HEK293 (cell line): ENCODE measurements around the gene CST7.

Experiments used
- CTCF ChIA-PET: fragments of 350-600 bp; formaldehyde crosslinking; extraction: SDS; loops from one replicate; lab custom pipeline; 2021; ENCODE audit warnings: antibody characterized with exemption; lab: Yijun Ruan, JAX
- POLR2A ChIA-PET: fragments of 300-600 bp; formaldehyde crosslinking; extraction: SDS; loops from one replicate; lab custom pipeline; 2020; ENCODE audit warnings: antibody characterized with exemption, inconsistent platforms; lab: Yijun Ruan, JAX
- H3K27ac ChIP-seq: fragments of 200-500 bp; sonication (Bioruptor generic); 2 replicates; pipeline ENCODE4 v1.5.1; 2014; ENCODE audit warnings: low read depth, low read length, control low read depth, inconsistent platforms; ENCODE audit errors: extremely low read depth
- H3K36me3 ChIP-seq, 2 experiments: fragments of 200-500 bp in 1 of 2; sonication (Bioruptor generic) in 1 of 2; 1 replicate in 1 of 2; 2 replicates in 1 of 2; pipeline ENCODE4 v1.5.1; 2014 to 2017; ENCODE audit warnings: inconsistent platforms in 2 of 2, low read length in 2 of 2; ENCODE audit not compliant: control insufficient read depth in 2 of 2, insufficient read depth in 1 of 2
- H3K4me1 ChIP-seq: fragments of 200-500 bp; sonication (Bioruptor generic); 2 replicates; pipeline ENCODE4 v1.5.1; 2014; ENCODE audit warnings: mild to moderate bottlenecking, low read length, inconsistent platforms; ENCODE audit not compliant: control insufficient read depth, insufficient read depth
- H3K4me3 ChIP-seq: 2 replicates; pipeline ENCODE4 v1.5.1; 2011; ENCODE audit warnings: low read depth, mild to moderate bottlenecking, control low read depth, low read length, moderate library complexity
- H3K9me3 ChIP-seq: fragments of 200-500 bp; sonication (Bioruptor generic); 2 replicates; pipeline ENCODE4 v1.5.1; 2014; ENCODE audit warnings: low read depth, low read length, inconsistent platforms; ENCODE audit not compliant: control insufficient read depth, insufficient read depth
- ELK4 ChIP-seq: IDR thresholded peaks from 2 replicates; pipeline ENCODE4 v1.6.1; 2011; ENCODE audit warnings: mild to moderate bottlenecking, low read depth, low read length, borderline replicate concordance
- TCF7L2 ChIP-seq: IDR thresholded peaks from 2 replicates; pipeline ENCODE4 v1.6.1; 2011; ENCODE audit warnings: low read depth, mild to moderate bottlenecking, inconsistent platforms, low read length, moderate library complexity, borderline replicate concordance
- ZBTB17 ChIP-seq: fragments of 450-650 bp; formaldehyde crosslinking; IDR thresholded peaks from 2 replicates; pipeline ENCODE4 v1.5.1; 2016; ENCODE audit warnings: missing biosample characterization, missing genetic modification characterization
- ZNF202 ChIP-seq: fragments of 450-650 bp; formaldehyde crosslinking; IDR thresholded peaks from 2 replicates; pipeline ENCODE4 v1.5.1; 2016; ENCODE audit warnings: missing biosample characterization, missing genetic modification characterization, borderline replicate concordance
- ZNF214 ChIP-seq: fragments of 450-650 bp; formaldehyde crosslinking; IDR thresholded peaks from 2 replicates; pipeline ENCODE4 v1.5.1; 2017; ENCODE audit warnings: missing biosample characterization, mild to moderate bottlenecking, missing genetic modification characterization, borderline replicate concordance
- ZNF221 ChIP-seq: fragments of 450-650 bp; formaldehyde crosslinking; IDR thresholded peaks from 2 replicates; pipeline ENCODE4 v1.5.1; 2017; ENCODE audit warnings: missing biosample characterization, missing genetic modification characterization, borderline replicate concordance
- ZNF398 ChIP-seq: fragments of 450-650 bp; formaldehyde crosslinking; IDR thresholded peaks from 2 replicates; pipeline ENCODE4 v1.5.1; 2017; ENCODE audit warnings: missing biosample characterization, missing genetic modification characterization
- ZNF423 ChIP-seq: fragments of 450-650 bp; formaldehyde crosslinking; IDR thresholded peaks from 2 replicates; pipeline ENCODE4 v1.5.1; 2016; ENCODE audit warnings: missing biosample characterization, missing genetic modification characterization
- ZNF426 ChIP-seq: fragments of 450-650 bp; formaldehyde crosslinking; IDR thresholded peaks from 2 replicates; pipeline ENCODE4 v1.5.1; 2017; ENCODE audit warnings: missing biosample characterization, missing genetic modification characterization, mild to moderate bottlenecking, inconsistent platforms, moderate library complexity
- ZNF664 ChIP-seq: fragments of 450-650 bp; formaldehyde crosslinking; IDR thresholded peaks from 2 replicates; pipeline ENCODE4 v1.5.1; 2016; ENCODE audit warnings: missing biosample characterization, missing genetic modification characterization
- TF ChIP-seq, protein P1 (sequence below): fragments of 450-650 bp; formaldehyde crosslinking; IDR thresholded peaks from 2 replicates; pipeline ENCODE4; 2016; ENCODE audit warnings: missing biosample characterization, missing genetic modification characterization
- TF ChIP-seq, protein P2 (sequence below): fragments of 450-650 bp; formaldehyde crosslinking; IDR thresholded peaks from 2 replicates; pipeline ENCODE4 v1.5.1; 2016; ENCODE audit warnings: missing biosample characterization, missing genetic modification characterization
- TF ChIP-seq, protein P3 (sequence below): fragments of 450-650 bp; formaldehyde crosslinking; IDR thresholded peaks from 2 replicates; pipeline ENCODE4 v1.5.1; 2016; ENCODE audit warnings: missing biosample characterization, missing genetic modification characterization

The CST7 gene

GRCh38 chr20:24938498-24938897 lies 10.6 kb upstream of the CST7 start (continued):
- TF ChIP-seq, protein P1, sequence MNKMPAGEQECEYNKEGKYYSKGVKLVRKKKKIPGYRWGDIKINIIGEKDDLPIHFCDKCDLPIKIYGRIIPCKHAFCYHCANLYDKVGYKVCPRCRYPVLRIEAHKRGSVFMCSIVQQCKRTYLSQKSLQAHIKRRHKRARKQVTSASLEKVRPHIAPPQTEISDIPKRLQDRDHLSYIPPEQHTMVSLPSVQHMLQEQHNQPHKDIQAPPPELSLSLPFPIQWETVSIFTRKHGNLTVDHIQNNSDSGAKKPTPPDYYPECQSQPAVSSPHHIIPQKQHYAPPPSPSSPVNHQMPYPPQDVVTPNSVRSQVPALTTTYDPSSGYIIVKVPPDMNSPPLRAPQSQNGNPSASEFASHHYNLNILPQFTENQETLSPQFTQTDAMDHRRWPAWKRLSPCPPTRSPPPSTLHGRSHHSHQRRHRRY (tag by site-specific recombination), result no peak
- no peak for TF ChIP-seq ELK4
- TF ChIP-seq ZNF423, result no peak
- TF ChIP-seq, protein P2, sequence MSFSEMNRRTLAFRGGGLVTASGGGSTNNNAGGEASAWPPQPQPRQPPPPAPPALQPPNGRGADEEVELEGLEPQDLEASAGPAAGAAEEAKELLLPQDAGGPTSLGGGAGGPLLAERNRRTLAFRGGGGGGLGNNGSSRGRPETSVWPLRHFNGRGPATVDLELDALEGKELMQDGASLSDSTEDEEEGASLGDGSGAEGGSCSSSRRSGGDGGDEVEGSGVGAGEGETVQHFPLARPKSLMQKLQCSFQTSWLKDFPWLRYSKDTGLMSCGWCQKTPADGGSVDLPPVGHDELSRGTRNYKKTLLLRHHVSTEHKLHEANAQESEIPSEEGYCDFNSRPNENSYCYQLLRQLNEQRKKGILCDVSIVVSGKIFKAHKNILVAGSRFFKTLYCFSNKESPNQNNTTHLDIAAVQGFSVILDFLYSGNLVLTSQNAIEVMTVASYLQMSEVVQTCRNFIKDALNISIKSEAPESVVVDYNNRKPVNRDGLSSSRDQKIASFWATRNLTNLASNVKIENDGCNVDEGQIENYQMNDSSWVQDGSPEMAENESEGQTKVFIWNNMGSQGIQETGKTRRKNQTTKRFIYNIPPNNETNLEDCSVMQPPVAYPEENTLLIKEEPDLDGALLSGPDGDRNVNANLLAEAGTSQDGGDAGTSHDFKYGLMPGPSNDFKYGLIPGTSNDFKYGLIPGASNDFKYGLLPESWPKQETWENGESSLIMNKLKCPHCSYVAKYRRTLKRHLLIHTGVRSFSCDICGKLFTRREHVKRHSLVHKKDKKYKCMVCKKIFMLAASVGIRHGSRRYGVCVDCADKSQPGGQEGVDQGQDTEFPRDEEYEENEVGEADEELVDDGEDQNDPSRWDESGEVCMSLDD, result no peak
- no peak for TF ChIP-seq ZNF426 (tag by site-specific recombination)
- no peak for TF ChIP-seq ZBTB17 (tag by site-specific recombination)
- TF ChIP-seq, all 188 proteins: peak for 0

DNA sequence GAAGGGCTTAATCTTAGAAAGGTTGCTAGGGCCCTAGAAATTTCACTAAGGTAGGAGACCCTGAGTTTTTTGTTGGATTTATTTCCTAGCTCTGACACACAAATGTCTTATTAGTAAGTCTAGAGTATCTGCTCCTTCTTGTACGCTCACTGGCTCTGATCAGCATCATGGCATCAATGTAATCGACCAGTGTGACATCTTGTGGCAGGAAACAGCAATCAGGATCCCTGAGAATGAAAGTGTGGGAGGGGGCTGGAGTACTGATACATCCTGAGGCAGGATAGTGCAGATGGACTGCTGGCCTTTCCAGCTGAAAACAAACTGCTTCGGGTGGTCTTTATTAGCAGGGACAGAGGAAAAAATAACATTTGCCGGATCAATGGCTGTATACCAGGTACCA lies 10.0 kb upstream of the CST7 start:
- H3K9me3 ChIP-seq, result no peaks in the 10 kb centered on the region
- CTCF ChIA-PET, result interaction anchor here (1.4 kb wide), 1 partner anchor 9 kb away, joined by 3 read pairs; no protein-coding TSS in a partner anchor
- H3K36me3 ChIP-seq, result no peaks in the 10 kb centered on the region
- POLR2A ChIA-PET, result no interaction called here
- no peak for TF ChIP-seq ZNF214 (tag by site-specific recombination)
- no peak for TF ChIP-seq ZNF202 (tag by site-specific recombination)
- TF ChIP-seq, protein P3, sequence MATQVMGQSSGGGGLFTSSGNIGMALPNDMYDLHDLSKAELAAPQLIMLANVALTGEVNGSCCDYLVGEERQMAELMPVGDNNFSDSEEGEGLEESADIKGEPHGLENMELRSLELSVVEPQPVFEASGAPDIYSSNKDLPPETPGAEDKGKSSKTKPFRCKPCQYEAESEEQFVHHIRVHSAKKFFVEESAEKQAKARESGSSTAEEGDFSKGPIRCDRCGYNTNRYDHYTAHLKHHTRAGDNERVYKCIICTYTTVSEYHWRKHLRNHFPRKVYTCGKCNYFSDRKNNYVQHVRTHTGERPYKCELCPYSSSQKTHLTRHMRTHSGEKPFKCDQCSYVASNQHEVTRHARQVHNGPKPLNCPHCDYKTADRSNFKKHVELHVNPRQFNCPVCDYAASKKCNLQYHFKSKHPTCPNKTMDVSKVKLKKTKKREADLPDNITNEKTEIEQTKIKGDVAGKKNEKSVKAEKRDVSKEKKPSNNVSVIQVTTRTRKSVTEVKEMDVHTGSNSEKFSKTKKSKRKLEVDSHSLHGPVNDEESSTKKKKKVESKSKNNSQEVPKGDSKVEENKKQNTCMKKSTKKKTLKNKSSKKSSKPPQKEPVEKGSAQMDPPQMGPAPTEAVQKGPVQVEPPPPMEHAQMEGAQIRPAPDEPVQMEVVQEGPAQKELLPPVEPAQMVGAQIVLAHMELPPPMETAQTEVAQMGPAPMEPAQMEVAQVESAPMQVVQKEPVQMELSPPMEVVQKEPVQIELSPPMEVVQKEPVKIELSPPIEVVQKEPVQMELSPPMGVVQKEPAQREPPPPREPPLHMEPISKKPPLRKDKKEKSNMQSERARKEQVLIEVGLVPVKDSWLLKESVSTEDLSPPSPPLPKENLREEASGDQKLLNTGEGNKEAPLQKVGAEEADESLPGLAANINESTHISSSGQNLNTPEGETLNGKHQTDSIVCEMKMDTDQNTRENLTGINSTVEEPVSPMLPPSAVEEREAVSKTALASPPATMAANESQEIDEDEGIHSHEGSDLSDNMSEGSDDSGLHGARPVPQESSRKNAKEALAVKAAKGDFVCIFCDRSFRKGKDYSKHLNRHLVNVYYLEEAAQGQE (tag by site-specific recombination), result no peak
- no peak for TF ChIP-seq ZNF221 (tag by site-specific recombination)
- TF ChIP-seq ZNF664, result no peak
- no peak for TF ChIP-seq TCF7L2
- no peak for TF ChIP-seq ZNF398 (tag by site-specific recombination)
- H3K4me3 ChIP-seq, result no peak overlapping the region
- no peak overlapping the region for H3K27ac ChIP-seq
- H3K4me1 ChIP-seq, result no peaks in the 10 kb centered on the region
